Measurements from ENCODE around the gene AFF1.

The AFF1 gene

GRCh38 chr4:87087015-87087414 is 152.2 kb downstream of the AFF1 start:
- DNase-seq, result no peak

GRCh38 chr4:87087420-87087819 is 152.6 kb downstream of the AFF1 start:
- DNase-seq, result no peak

GRCh38 chr4:87088186-87088585 is 153.4 kb downstream of the AFF1 start:
- DNase-seq, result no peak

- no peak for DNase-seq
Measured at GRCh38 chr4:87089368-87089767, 154.6 kb downstream of the AFF1 start.

GRCh38 chr4:87090305-87090704 is 155.5 kb downstream of the AFF1 start:
- DNase-seq, result no peak

- no peak for DNase-seq
Measured at GRCh38 chr4:87092389-87093141, 157.8 kb downstream of the AFF1 start.

- peak in 1 of 4 experiments; percentile 22 for DNase-seq
Measured at GRCh38 chr4:87093443-87094123, 158.8 kb downstream of the AFF1 start.

- no peak for DNase-seq
Measured at GRCh38 chr4:87097075-87097474, 162.3 kb downstream of the AFF1 start.

GRCh38 chr4:87100168-87100567 is 165.4 kb downstream of the AFF1 start:
- DNase-seq, result no peak

- DNase-seq, result no peak
Measured at GRCh38 chr4:87101543-87102199, 166.9 kb downstream of the AFF1 start.

GRCh38 chr4:87103086-87103485 is 168.3 kb downstream of the AFF1 start:
- DNase-seq, result no peak

- no peak for DNase-seq
Measured at GRCh38 chr4:87103691-87104187, 168.9 kb downstream of the AFF1 start.

GRCh38 chr4:87105101-87105845 is 170.5 kb downstream of the AFF1 start:
- DNase-seq, result no peak

- DNase-seq, result no peak
Measured at GRCh38 chr4:87108142-87108546, 173.3 kb downstream of the AFF1 start.

- DNase-seq, result no peak
Measured at GRCh38 chr4:87109121-87109520, 174.3 kb downstream of the AFF1 start.

- no peak for DNase-seq
Measured at GRCh38 chr4:87109945-87110344, 175.1 kb downstream of the AFF1 start.

- no peak for DNase-seq
Measured at GRCh38 chr4:87112063-87112462, 177.3 kb downstream of the AFF1 start.

- no peak for DNase-seq
Measured at GRCh38 chr4:87114245-87115062, 179.6 kb downstream of the AFF1 start.

- no peak for DNase-seq
Measured at GRCh38 chr4:87116231-87116630, 181.4 kb downstream of the AFF1 start.

- no peak for DNase-seq
Measured at GRCh38 chr4:87117051-87117731, 182.4 kb downstream of the AFF1 start.

GRCh38 chr4:87117732-87118075 is 182.9 kb downstream of the AFF1 start:
- DNase-seq, result no peak

GRCh38 chr4:87118421-87118820 is 183.6 kb downstream of the AFF1 start:
- DNase-seq, result no peak
